MM.1S (cell line): ENCODE data around the gene NPHS1.

Experiments used
- DNase-seq: peaks from one replicate; pipeline ENCODE4 v3.0.0-alpha.2; 2015
- H2AFZ ChIP-seq: fragments of 300-600 bp; sonication (generic); 2 replicates; pipeline ENCODE4 v1.6.0; 2016; ENCODE audit warnings: antibody characterized with exemption, low read length
- H3F3A ChIP-seq: fragments of 300-600 bp; sonication (generic); 2 replicates; pipeline ENCODE4 v1.6.1; 2016; ENCODE audit warnings: mild to moderate bottlenecking, antibody characterized with exemption, low read length, moderate library complexity, mixed read lengths; ENCODE audit not compliant: insufficient read depth
- H3K27ac ChIP-seq: fragments of 300-600 bp; sonication (generic); 2 replicates; pipeline ENCODE4 v1.5.1; 2016; ENCODE audit warnings: mild to moderate bottlenecking, low read length
- H3K27me3 ChIP-seq: fragments of 300-600 bp; sonication (generic); replicated peaks from 2 replicates; pipeline ENCODE4 v1.6.0; 2016; ENCODE audit warnings: low read length; ENCODE audit not compliant: insufficient read depth
- H3K36me3 ChIP-seq: fragments of 300-600 bp; sonication (generic); replicated peaks from 2 replicates; pipeline ENCODE4 v1.6.1; 2016; ENCODE audit warnings: mild to moderate bottlenecking, low read length, mixed read lengths; ENCODE audit not compliant: insufficient read depth
- H3K4me1 ChIP-seq: fragments of 300-600 bp; sonication (generic); 2 replicates; pipeline ENCODE4 v1.6.1; 2016; ENCODE audit warnings: low read length, mixed read lengths
- H3K4me2 ChIP-seq: fragments of 300-600 bp; sonication (generic); 2 replicates; pipeline ENCODE4 v1.6.0; 2016; ENCODE audit warnings: low read depth, low read length
- H3K4me3 ChIP-seq: fragments of 300-600 bp; sonication (generic); 2 replicates; pipeline ENCODE4 v1.5.1; 2016; ENCODE audit warnings: low read length, mixed read lengths
- H3K79me2 ChIP-seq: fragments of 300-600 bp; sonication (generic); 2 replicates; pipeline ENCODE4 v1.6.1; 2016; ENCODE audit warnings: mixed run types, low read length, mixed read lengths
- H3K9ac ChIP-seq: fragments of 300-600 bp; sonication (generic); 2 replicates; pipeline ENCODE4 v1.6.1; 2016; ENCODE audit warnings: low read length, mixed read lengths
- H3K9me2 ChIP-seq: fragments of 300-600 bp; sonication (generic); replicated peaks from 2 replicates; pipeline ENCODE4 v1.6.1; 2016; ENCODE audit warnings: mild to moderate bottlenecking, low read length, mixed read lengths; ENCODE audit not compliant: insufficient read depth
- H3K9me3 ChIP-seq: fragments of 300-600 bp; sonication (generic); replicated peaks from 2 replicates; pipeline ENCODE4 v1.6.1; 2016; ENCODE audit warnings: mild to moderate bottlenecking, low read length, mixed read lengths; ENCODE audit not compliant: insufficient read depth
- H4K20me1 ChIP-seq: fragments of 300-600 bp; sonication (generic); 2 replicates; pipeline ENCODE4 v1.6.1; 2016; ENCODE audit warnings: mild to moderate bottlenecking, low read length, moderate library complexity, mixed read lengths; ENCODE audit not compliant: insufficient read depth
- CTCF ChIP-seq: fragments of 300-600 bp; sonication (generic); IDR thresholded peaks from 2 replicates; pipeline ENCODE4 v1.5.1; 2016; ENCODE audit warnings: antibody characterized with exemption, low read length, mixed read lengths
- EZH2 ChIP-seq: fragments of 300-600 bp; sonication (generic); optimal IDR thresholded peaks from 2 replicates; pipeline ENCODE3; 2017; ENCODE audit warnings: low read depth, mild to moderate bottlenecking, antibody characterized with exemption, low read length, mixed read lengths
- EZH2phosphoT487 ChIP-seq: fragments of 300-600 bp; sonication (generic); IDR thresholded peaks from 2 replicates; pipeline ENCODE4 v1.6.1; 2018; ENCODE audit warnings: antibody characterized with exemption, low read length

Gene NPHS1

GRCh38 chr19:35861640-35862160 is 9.4 kb upstream of the NPHS1 start:
- Histone ChIP-seq H3K4me1 (no peaks in the 10 kb centered on the region), H3K36me3 (no peaks in the 10 kb centered on the region), H3K4me2 (no peak overlapping the region), H3K27ac (no peak overlapping the region), H3F3A (no peaks in the 10 kb centered on the region), H3K27me3 (peaks cover 93% of the 10 kb centered on the region), H3K9me2 (no peaks in the 10 kb centered on the region), H3K79me2 (no peaks in the 10 kb centered on the region), H3K9me3 (no peaks in the 10 kb centered on the region), H4K20me1 (no peaks in the 10 kb centered on the region), H2AFZ (no peak overlapping the region), H3K4me3 (no peak overlapping the region), H3K9ac (no peak overlapping the region)
- DNase-seq, result no peak
- TF ChIP-seq CTCF (no peak), EZH2phosphoT487 (no peak), EZH2 (no peak)

- no peak for TF ChIP-seq EZH2
- no peak for TF ChIP-seq CTCF
- TF ChIP-seq EZH2phosphoT487, result no peak
- Histone ChIP-seq H3K9ac (no peak overlapping the region), H3K4me2 (no peak overlapping the region), H3K4me3 (no peak overlapping the region), H3K36me3 (no peaks in the 10 kb centered on the region), H3K9me3 (no peaks in the 10 kb centered on the region), H3K4me1 (no peaks in the 10 kb centered on the region), H4K20me1 (no peaks in the 10 kb centered on the region), H3K9me2 (no peaks in the 10 kb centered on the region), H2AFZ (no peak overlapping the region), H3K79me2 (no peaks in the 10 kb centered on the region), H3K27me3 (peaks cover 93% of the 10 kb centered on the region), H3F3A (no peaks in the 10 kb centered on the region), H3K27ac (no peak overlapping the region)
- DNase-seq, result no peak
Observed at GRCh38 chr19:35860818-35861639, 8.7 kb upstream of the NPHS1 start.

- no peak for DNase-seq
- H3K36me3 ChIP-seq, result no peaks in the 10 kb centered on the region
- TF ChIP-seq EZH2phosphoT487 (no peak), CTCF (no peak), EZH2 (no peak)
- no peaks in the 10 kb centered on the region for H3F3A ChIP-seq
- H3K4me1 ChIP-seq, result no peaks in the 10 kb centered on the region
- H3K4me3 ChIP-seq, result no peak overlapping the region
- H3K9ac ChIP-seq, result no peak overlapping the region
- H3K79me2 ChIP-seq, result no peaks in the 10 kb centered on the region
- H3K4me2 ChIP-seq, result no peak overlapping the region
- no peak overlapping the region for H2AFZ ChIP-seq
- H3K27ac ChIP-seq, result no peak overlapping the region
- no peaks in the 10 kb centered on the region for H3K9me2 ChIP-seq
- no peaks in the 10 kb centered on the region for H3K9me3 ChIP-seq
- H3K27me3 ChIP-seq, result peaks cover 93% of the 10 kb centered on the region
- H4K20me1 ChIP-seq, result no peaks in the 10 kb centered on the region
Observed at GRCh38 chr19:35860436-35860817, 8.1 kb upstream of the NPHS1 start.
